HepG2 (cell line): ENCODE data around the gene ZBTB18. TPM values are rescaled to one million over a fixed set of nuclear protein-coding genes. Genes with fewer than 3 reads are reported as not detected.

Experiments
- ATAC-seq: fragments of 200-7000 bp; cut with Tn5 transposase; 3 replicates; pipeline ENCODE4 v1.9.1; 2020; ENCODE audit warnings: mild to moderate bottlenecking, moderate library complexity
- BruUV-seq: library from RNA; stranded (reverse); fragments of 400-500 nt; replicated peaks from 2 replicates; lab custom pipeline; 2021; lab: Mats Ljungman, UMichigan
- CTCF ChIA-PET: fragments of 300-600 bp; formaldehyde crosslinking; extraction: SDS; loops from one replicate; lab custom pipeline; 2021; ENCODE audit warnings: low total read pairs, inconsistent platforms, low intra/inter-chr PET ratio; lab: Yijun Ruan, JAX
- POLR2A ChIA-PET: fragments of 350-600 bp; sonication (Branson Sonifier 250); formaldehyde crosslinking; loops from one replicate; lab custom pipeline; 2020; ENCODE audit warnings: antibody characterized with exemption, inconsistent platforms; lab: Yijun Ruan, JAX
- DNase-seq: peaks from one replicate; pipeline ENCODE4 v3.0.0-alpha.2; 2015; ENCODE audit warnings: low spot score
- FAIRE-seq: peaks from 3 replicates; lab custom pipeline; 2011; peaks lifted over from hg19 to GRCh38; lab: Jason Lieb, UNC
- H2AFZ ChIP-seq: one replicate; pipeline ENCODE4 v1.6.1; 2011; ENCODE audit warnings: low read length, inconsistent platforms
- H3K27ac ChIP-seq: fragments of 300-600 bp; 3 replicates; pipeline ENCODE4 v1.8.0; 2011; ENCODE audit warnings: mixed run types, mild to moderate bottlenecking, mixed read lengths, low read length, inconsistent platforms; ENCODE audit not compliant: insufficient read depth; ENCODE audit errors: extremely low read length
- H3K27me3 ChIP-seq, 2 experiments: fragments of 200-600 bp in 1 of 2; 2 replicates in 1 of 2; 3 replicates in 1 of 2; pipeline versions ENCODE4 v1.6.0 to v1.8.0; 2011; ENCODE audit warnings: low read length in 2 of 2, mild to moderate bottlenecking in 2 of 2, moderate library complexity in 2 of 2, inconsistent platforms in 1 of 2; ENCODE audit not compliant: insufficient read depth in 2 of 2, control insufficient read depth in 1 of 2
- H3K36me3 ChIP-seq, 2 experiments: fragments of 200-600 bp in 1 of 2; replicated peaks in 1 of 2; 2 replicates in 1 of 2; 3 replicates in 1 of 2; pipeline versions ENCODE4 v1.5.1 to v1.8.0; 2011; ENCODE audit warnings: low read length in 2 of 2, inconsistent platforms in 1 of 2; ENCODE audit not compliant: insufficient read depth in 2 of 2, control insufficient read depth in 1 of 2
- H3K4me1 ChIP-seq: 2 replicates; pipeline ENCODE4 v1.5.1; 2012; ENCODE audit warnings: low read length, inconsistent platforms; ENCODE audit not compliant: insufficient read depth
- H3K4me2 ChIP-seq: 2 replicates; pipeline ENCODE4 v1.6.0; 2011; ENCODE audit warnings: low read depth, low read length, inconsistent platforms
- H3K4me3 ChIP-seq, 3 experiments: fragments of 200-600 bp in 1 of 3; sonication (generic), shearing (Covaris generic) in 1 of 3; replicated peaks in 1 of 3; 2 replicates each; pipeline ENCODE4 v1.5.1; 2011 to 2016; ENCODE audit warnings: low read length in 3 of 3, inconsistent platforms in 2 of 3, low read depth in 2 of 3, mild to moderate bottlenecking in 2 of 3, control low read depth in 1 of 3, mixed read lengths in 1 of 3; ENCODE audit not compliant: insufficient read depth in 1 of 3
- H3K79me2 ChIP-seq: one replicate; pipeline ENCODE4 v1.6.1; 2011; ENCODE audit warnings: low read length, inconsistent platforms; ENCODE audit not compliant: insufficient read depth
- H3K9ac ChIP-seq: 2 replicates; pipeline ENCODE4 v1.6.0; 2011; ENCODE audit warnings: mild to moderate bottlenecking, low read depth, low read length, inconsistent platforms; ENCODE audit not compliant: insufficient read depth
- H3K9me3 ChIP-seq: 2 replicates; pipeline ENCODE4 v1.5.1; 2012; ENCODE audit warnings: mild to moderate bottlenecking, low read length
- H4K20me1 ChIP-seq: 2 replicates; pipeline ENCODE4 v1.6.0; 2011; ENCODE audit warnings: inconsistent platforms, mild to moderate bottlenecking, low read length, moderate library complexity; ENCODE audit not compliant: insufficient read depth
- FOXP1 ChIP-seq, 2 experiments: fragments of 450-650 bp in 1 of 2; IDR thresholded peaks; 2 replicates each; pipeline ENCODE4 v1.6.1; 2017 to 2018; ENCODE audit warnings: antibody characterized with exemption in 1 of 2
- GMEB1 ChIP-seq: sonication (generic); formaldehyde crosslinking; IDR thresholded peaks from 2 replicates; pipeline ENCODE4 v1.5.1; 2020; ENCODE audit warnings: missing genetic modification reagents, mild to moderate bottlenecking, borderline replicate concordance
- SAP130 ChIP-seq: IDR thresholded peaks from 2 replicates; pipeline ENCODE4 v1.6.1; 2016; ENCODE audit warnings: low read depth
- ZNF333 ChIP-seq: sonication (generic); formaldehyde crosslinking; IDR thresholded peaks from 2 replicates; pipeline ENCODE4 v1.4.0; 2020; ENCODE audit warnings: mild to moderate bottlenecking, missing genetic modification reagents, borderline replicate concordance
- ZNF350 ChIP-seq: sonication (generic); formaldehyde crosslinking; IDR thresholded peaks from 2 replicates; pipeline ENCODE4 v1.4.0; 2020; ENCODE audit warnings: mild to moderate bottlenecking, low read depth, missing genetic modification reagents, borderline replicate concordance
- ZNF740 ChIP-seq: sonication (generic); formaldehyde crosslinking; IDR thresholded peaks from 2 replicates; pipeline ENCODE4 v1.4.0; 2020; ENCODE audit warnings: missing genetic modification reagents
- WGBS: methylation state at CpG from one replicate; pipeline ENCODE4 v1.1.6; 2017; ENCODE audit warnings: low lambda C conversion rate; 5-methylcytosine and 5-hydroxymethylcytosine counted together
- in situ Hi-C: cut with HindIII; loops from 2 replicates; pipeline ENCODE4 v1.10.0; 2017; ENCODE audit warnings: low pct_unique_long_range_greater_than_20kb; ENCODE audit not compliant: extremely low pct_ligation_motif_present
- intact Hi-C: fragments of 100-400 bp; cut with micrococcal nuclease; formaldehyde crosslinking; loops from one replicate; pipeline ENCODE4 v1.10.0; 2022; ENCODE audit not compliant: unreplicated experiment
- polyA plus RNA-seq, 8 experiments: library from polyadenylated mRNA; depleted of rRNA in 3 of 8; stranded (reverse) in 7 of 8; unstranded in 1 of 8; fragments of >200 nt; fragmentation: Illumina TruSeq in 4 of 8; extraction: Trizol in 4 of 8; gene quantifications; 2 replicates each; pipeline versions ENCODE4 v1.2.1 to v1.2.3, GENCODE V29; 2011 to 2016; ENCODE audit warnings: low read depth in 4 of 8, missing spikeins in 1 of 8, mixed read lengths in 1 of 8; ENCODE audit not compliant: insufficient read depth in 1 of 8
- total RNA-seq, 5 experiments: library from RNA; depleted of rRNA; stranded (reverse); fragments of >200 nt; fragmentation: Illumina TruSeq; extraction: Trizol; gene quantifications; 2 replicates each; pipeline ENCODE4 v1.2.3, GENCODE V29; 2016; ENCODE audit warnings: low read depth in 1 of 5

The ZBTB18 gene
- total and polyA plus RNA-seq, 2 of the 13 experiments (the other 11 are each of a cell fraction or from before 2014, with no cell fraction given), result 3.1 to 4.3 TPM

- in situ Hi-C loops, result no loop called here
- no TSS peak for BruUV-seq
- POLR2A ChIA-PET, result no interaction called here
Observed at GRCh38 chr1:244056577-244056976, 5.5 kb downstream of the ZBTB18 start.

More at GRCh38 chr1:244056577-244056976, 5.5 kb downstream of the ZBTB18 start:
- no peak for FAIRE-seq
- Histone ChIP-seq H3K4me3 (no peak overlapping the region), H3K4me2 (no peak overlapping the region), H3K4me1 (peaks cover 6% of the 10 kb centered on the region), H3K9me3 (no peaks in the 10 kb centered on the region), H3K27me3 (no peaks in the 10 kb centered on the region), H4K20me1 (no peaks in the 10 kb centered on the region), H3K27ac (no peak overlapping the region), H3K36me3 (peaks cover 3 to 15% of the 10 kb centered on the region in 2 experiments; a peak in 3 of 5 replicates), H3K9ac (no peak overlapping the region), H3K79me2 (no peaks in the 10 kb centered on the region), H2AFZ (no peak overlapping the region)
- intact Hi-C loops, result loop anchor here (10.0 kb wide), 1 partner anchor 398 kb away; the partner anchor contains the start of gene ADSS2
- CTCF ChIA-PET, result no interaction called here
- TF ChIP-seq ZNF350, result no peak
- no peak for TF ChIP-seq SAP130 (CRISPR knock-in tag)
- TF ChIP-seq FOXP1 (IDR thresholded peaks at IDR 0.05), result no peak
- no peak for TF ChIP-seq FOXP1 (CRISPR knock-in tag; IDR thresholded peaks at IDR 0.05)
- TF ChIP-seq ZNF333 (CRISPR knock-in tag), result no peak
- no peak for TF ChIP-seq GMEB1 (CRISPR knock-in tag)
- no peak for TF ChIP-seq ZNF740 (CRISPR knock-in tag)
- DNase-seq, result no peak
- 94% methylated on average over 6 of the region's 6 CpGs for WGBS
- no peak for ATAC-seq
